ENCODE measurements around the gene CROCC. TPM values are rescaled to one million over a fixed set of nuclear protein-coding genes. Genes with fewer than 3 reads are reported as not detected.
"Not testable (repeated sequence)": the region's sequence is repeated elsewhere in the genome, so short reads cannot be mapped to it uniquely, and the experiment has no call there.

CROCC gene
- 18.1 and 36.9 TPM in 2 replicates for total RNA-seq (2014; rRNA removed; shearing (Covaris generic); ENCODE audit: low replicate concordance)

DNA sequence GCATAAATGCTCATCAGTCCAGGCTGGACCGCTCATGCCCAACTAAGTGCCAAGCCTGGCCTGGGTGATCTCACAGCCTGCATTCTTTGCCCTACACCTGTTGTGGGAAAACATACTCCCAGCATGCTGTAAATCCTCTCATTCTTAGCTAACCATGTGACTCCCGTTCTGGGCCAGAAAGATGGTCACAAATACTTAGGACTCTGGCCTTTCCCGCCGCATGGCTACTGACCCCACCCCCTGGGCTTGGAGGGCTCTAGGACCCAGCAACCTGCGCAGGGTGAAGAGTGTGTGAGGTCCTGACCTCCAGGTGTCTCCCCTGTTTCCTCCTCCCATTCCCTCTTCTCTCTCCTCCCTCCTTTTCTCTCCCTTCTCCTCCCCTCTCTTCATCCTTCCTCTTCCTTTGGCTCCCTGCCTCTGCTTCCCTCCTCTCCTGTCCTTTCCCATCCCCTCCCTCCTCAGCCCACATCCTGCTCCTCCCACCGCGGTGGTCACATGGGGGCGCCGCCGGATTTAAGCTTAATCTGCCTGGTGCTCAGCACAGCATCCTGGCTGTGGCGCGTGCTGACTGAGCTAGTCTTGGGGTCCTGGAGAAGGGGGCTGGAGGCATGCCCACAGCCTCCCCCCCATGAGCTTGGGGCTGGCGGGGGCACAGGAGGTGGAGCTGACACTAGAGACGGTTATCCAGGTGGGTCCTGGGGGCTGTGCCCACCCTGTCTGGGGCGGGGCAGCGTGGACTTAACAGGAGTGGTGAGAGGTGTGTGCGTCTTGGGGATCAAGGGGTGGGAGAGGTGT lies at the start of gene CROCC:
Gene CROCC, plus strand, starts transcription at position 541 of the 795 bp plus-strand sequence. Its CDS starts 88 bp downstream, at position 629.
- Histone ChIP-seq H3K27me3 (no peaks in the 10 kb centered on the region), H3K4me3 (no peak within 1 kb of the TSS)
- DNase-seq = peak; percentile 32

DNA sequence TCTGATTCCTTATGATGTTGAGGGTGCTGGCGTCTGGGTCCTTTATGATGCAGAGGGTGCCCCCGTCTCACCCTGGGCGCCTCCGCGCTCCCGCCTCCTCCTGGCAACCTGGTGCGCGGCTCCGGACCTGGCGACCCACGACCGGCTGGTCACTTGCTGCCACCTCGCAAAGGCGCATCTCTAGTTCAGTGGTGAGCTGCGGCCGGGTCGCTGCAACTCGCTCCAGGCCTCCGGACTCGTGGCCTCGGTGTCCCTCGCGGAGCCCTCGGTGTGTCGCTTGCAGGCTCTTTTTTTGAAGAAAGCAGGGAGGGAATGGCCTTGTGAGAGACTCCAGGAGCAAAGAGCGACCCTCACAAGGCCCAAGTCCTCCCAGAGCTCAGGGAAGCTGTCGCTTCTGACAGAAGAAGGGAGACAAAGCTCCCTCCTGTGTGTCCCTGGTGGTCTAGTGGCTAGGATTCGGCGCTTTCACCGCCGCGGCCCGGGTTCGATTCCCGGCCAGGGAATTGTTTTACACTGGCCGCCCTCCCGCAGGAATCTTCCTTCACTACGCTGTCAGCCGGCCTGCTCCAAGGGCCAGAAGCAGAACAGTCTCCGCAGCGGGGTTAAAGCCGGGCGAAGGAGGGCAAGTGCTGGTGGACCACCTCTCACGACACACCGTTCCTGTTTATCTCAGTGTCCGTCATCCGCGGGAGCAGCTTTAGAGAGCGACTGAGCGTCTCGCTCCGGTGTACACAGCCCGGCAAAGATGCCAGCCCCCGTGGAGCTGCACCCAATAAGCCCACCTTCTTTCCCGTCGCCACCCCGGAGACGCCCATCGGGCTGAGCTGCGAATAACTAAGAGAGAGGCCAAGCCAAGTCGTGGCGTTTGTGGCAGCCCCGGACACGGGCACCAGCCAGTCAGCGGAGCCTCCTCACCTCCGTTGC lies 49.3 kb upstream of the CROCC start:
- DNase-seq = peak; percentile 97
- not testable (repeated sequence) for H3K36me3 ChIP-seq, H3K27me3 ChIP-seq, H3K4me3 ChIP-seq, H3K9me3 ChIP-seq

More for the DNA sequence above, at the start of gene CROCC:
- H3K36me3 ChIP-seq = no peaks in the 10 kb centered on the region
- no peaks in the 10 kb centered on the region for H3K9me3 ChIP-seq

DNA sequence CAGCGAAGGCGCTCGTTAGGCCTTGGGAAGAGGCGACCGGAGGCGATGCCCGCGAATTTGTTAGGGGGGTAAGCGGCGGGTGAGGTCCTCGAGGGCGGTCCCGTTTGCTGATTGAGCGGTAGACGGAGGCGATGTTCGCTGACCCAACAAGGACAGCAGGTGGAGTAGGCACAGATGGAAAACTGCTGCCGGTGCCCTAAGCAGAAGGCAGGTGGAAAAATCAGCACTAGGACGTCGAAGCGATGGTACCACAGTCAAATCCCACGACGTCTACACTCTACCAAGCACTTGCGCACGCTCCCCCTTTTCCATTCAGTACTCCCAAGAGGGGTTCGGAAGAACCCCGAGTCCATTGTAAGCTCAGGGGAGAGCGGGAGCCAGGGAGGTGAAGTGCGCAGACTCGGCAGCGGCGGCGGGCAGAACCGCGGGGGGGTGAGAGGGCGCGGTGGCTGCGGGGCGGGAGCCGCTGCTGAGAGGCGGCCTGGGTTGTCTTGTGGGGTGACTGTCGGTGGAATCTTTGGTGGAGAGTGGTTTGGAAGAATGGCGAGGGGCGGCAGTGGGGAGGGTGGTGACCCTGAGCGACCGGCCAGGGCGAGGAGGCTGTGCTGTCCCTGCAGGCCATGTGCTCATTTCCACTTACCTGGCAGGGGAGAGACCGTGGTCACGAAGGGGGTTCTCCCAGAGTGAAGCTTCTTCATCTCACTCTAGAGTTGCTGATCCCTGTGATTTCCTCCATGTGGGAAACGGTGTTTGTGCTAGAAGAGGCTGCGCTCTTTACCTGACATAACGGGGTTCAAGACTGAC lies 48.5 kb upstream of the CROCC start:
- not testable (repeated sequence) for H3K4me3 ChIP-seq, H3K27me3 ChIP-seq, H3K36me3 ChIP-seq, H3K9me3 ChIP-seq
- DNase-seq = peak; percentile 76

- not testable (repeated sequence) for H3K9me3 ChIP-seq, H3K27me3 ChIP-seq, H3K4me3 ChIP-seq, H3K36me3 ChIP-seq, DNase-seq
Measured at GRCh38 chr1:16874968-16875765, 46.6 kb upstream of the CROCC start.

GRCh38 chr1:16881742-16882141 lies 40.0 kb upstream of the CROCC start:
- not testable (repeated sequence) for H3K9me3 ChIP-seq, H3K4me3 ChIP-seq, DNase-seq, H3K36me3 ChIP-seq
- H3K27me3 ChIP-seq = peaks cover 13% of the 10 kb centered on the region

- no peak for DNase-seq
Measured at GRCh38 chr1:16882986-16883385, 38.7 kb upstream of the CROCC start.

GRCh38 chr1:16884487-16884886 lies 37.2 kb upstream of the CROCC start:
- not testable (repeated sequence) for DNase-seq, H3K4me3 ChIP-seq, H3K27me3 ChIP-seq, H3K36me3 ChIP-seq, H3K9me3 ChIP-seq

More at GRCh38 chr1:16882986-16883385, 38.7 kb upstream of the CROCC start:
- Histone ChIP-seq H3K36me3 (no peaks in the 10 kb centered on the region), H3K4me3 (no peak overlapping the region), H3K9me3 (no peaks in the 10 kb centered on the region), H3K27me3 (peaks cover 13% of the 10 kb centered on the region)

DNA sequence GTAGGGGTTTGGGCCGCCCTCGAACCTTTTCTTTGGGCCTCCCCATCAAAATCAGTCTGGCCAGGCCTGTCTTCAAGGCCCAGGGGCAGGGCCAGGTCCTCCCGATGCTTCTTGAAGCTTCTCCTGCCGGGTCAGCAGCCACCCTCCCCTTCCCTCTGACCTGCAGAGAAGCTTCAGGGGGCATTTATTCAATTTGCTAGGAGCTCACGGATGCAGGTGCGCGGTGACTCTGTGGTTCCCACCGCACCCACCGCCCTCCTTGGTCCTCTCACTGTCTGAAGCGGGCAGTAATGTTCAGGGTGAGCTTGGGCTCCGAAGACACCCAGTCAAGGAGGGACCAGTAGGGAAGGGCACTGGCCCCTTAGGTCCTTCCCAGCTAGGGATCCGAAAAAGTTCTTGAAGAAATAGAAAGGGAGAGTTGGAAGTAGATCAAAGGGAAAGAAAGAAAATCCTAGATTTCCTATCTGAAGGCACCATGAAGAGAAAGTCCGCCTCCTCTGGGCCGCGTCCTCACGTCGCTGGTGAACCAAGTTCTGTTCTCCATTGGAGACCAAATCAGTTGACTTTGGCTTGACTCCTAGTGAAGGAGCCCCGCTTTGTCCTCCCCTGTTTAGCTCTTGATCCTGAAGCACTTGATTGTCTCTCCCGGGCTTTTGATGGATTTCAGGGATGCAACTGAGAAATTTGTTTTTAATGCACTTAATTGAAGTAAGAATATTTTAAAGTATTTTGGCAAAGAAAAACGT lies 34.7 kb upstream of the CROCC start:
- no peaks in the 10 kb centered on the region for H3K9me3 ChIP-seq
- no peak for DNase-seq
- H3K36me3 ChIP-seq = no peaks in the 10 kb centered on the region
- H3K4me3 ChIP-seq = no peak overlapping the region
- H3K27me3 ChIP-seq = peaks cover 4% of the 10 kb centered on the region; the same call in 1 of the 2 replicates

- Histone ChIP-seq H3K9me3 (no peaks in the 10 kb centered on the region), H3K4me3 (peak overlapping the region; percentile 86), H3K36me3 (no peaks in the 10 kb centered on the region), H3K27me3 (0 out of 2 replicates have a peak, but pooled peaks cover 4% of the 10 kb centered on the region)
- peak; percentile 89 for DNase-seq
Measured at GRCh38 chr1:16888860-16889816, 32.6 kb upstream of the CROCC start.

- H3K27me3 ChIP-seq, DNase-seq: not testable (repeated sequence)
Measured at GRCh38 chr1:16890539-16891021, 31.2 kb upstream of the CROCC start.

GRCh38 chr1:16891057-16891456 lies 30.7 kb upstream of the CROCC start:
- not testable (repeated sequence) for H3K4me3 ChIP-seq, H3K36me3 ChIP-seq, DNase-seq, H3K9me3 ChIP-seq, H3K27me3 ChIP-seq

More at GRCh38 chr1:16890539-16891021, 31.2 kb upstream of the CROCC start:
- H3K4me3 ChIP-seq, H3K36me3 ChIP-seq, H3K9me3 ChIP-seq: not testable (repeated sequence)

DNA sequence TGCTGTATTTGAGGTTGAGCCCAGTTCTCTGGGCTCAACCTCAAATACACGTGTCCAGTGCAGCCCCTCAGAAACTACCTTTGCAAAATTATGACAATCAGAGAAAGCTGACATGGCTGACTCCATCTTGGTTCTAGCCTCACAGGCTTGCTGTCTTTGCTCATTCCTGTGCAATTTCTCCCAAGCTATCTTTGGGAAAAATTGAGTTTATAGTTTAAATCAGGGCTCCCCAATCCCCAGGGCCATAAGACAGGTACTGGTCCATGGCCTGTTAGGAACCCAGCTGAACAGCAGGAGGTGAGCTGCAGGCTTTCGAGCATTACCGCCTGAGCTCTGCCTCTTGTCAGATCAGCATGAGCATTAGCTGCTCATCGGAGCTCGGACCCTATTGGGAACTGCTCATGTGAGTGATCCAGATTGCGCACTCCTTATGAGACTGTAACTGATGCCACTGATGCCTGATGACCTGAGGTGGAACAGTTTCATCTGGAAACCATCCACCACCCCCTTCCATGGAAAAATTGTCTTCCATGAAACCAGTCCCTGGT lies 28.7 kb upstream of the CROCC start:
- H3K27me3 ChIP-seq, DNase-seq, H3K36me3 ChIP-seq, H3K9me3 ChIP-seq, H3K4me3 ChIP-seq: not testable (repeated sequence)

DNA sequence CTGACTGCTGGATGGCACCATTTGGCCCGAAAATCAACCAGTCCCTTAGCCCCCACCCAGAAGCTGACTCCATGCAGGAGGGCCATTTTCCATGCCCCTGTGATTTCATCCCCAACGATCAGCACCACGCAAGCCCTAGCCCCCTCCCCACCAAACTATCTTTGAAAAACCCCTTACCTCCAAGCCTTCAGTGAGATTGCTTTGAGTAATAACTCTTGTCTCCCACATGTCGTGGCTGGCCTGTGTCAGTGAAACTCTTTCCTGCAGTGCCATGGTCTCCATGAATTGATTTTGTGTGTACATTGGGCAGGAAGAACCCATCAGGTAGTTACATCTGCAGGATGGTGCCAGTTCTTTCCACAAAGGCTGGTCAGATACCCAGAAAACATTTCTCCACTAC lies 27.9 kb upstream of the CROCC start:
- H3K27me3 ChIP-seq, H3K9me3 ChIP-seq, H3K36me3 ChIP-seq, DNase-seq, H3K4me3 ChIP-seq: not testable (repeated sequence)

GRCh38 chr1:16894338-16894737 lies 27.4 kb upstream of the CROCC start:
- not testable (repeated sequence) for H3K36me3 ChIP-seq, H3K4me3 ChIP-seq, H3K27me3 ChIP-seq, DNase-seq, H3K9me3 ChIP-seq

All from MG63 (cell line).